ENCODE measurements around the gene CSF3. TPM values are rescaled to one million over a fixed set of nuclear protein-coding genes. Genes with fewer than 3 reads are reported as not detected.

CSF3 gene
- total and polyA plus RNA-seq, 2 of the 13 experiments (the other 11 are each of a cell fraction or from before 2014, with no cell fraction given): 0.09 TPM; not detected in 1

DNA sequence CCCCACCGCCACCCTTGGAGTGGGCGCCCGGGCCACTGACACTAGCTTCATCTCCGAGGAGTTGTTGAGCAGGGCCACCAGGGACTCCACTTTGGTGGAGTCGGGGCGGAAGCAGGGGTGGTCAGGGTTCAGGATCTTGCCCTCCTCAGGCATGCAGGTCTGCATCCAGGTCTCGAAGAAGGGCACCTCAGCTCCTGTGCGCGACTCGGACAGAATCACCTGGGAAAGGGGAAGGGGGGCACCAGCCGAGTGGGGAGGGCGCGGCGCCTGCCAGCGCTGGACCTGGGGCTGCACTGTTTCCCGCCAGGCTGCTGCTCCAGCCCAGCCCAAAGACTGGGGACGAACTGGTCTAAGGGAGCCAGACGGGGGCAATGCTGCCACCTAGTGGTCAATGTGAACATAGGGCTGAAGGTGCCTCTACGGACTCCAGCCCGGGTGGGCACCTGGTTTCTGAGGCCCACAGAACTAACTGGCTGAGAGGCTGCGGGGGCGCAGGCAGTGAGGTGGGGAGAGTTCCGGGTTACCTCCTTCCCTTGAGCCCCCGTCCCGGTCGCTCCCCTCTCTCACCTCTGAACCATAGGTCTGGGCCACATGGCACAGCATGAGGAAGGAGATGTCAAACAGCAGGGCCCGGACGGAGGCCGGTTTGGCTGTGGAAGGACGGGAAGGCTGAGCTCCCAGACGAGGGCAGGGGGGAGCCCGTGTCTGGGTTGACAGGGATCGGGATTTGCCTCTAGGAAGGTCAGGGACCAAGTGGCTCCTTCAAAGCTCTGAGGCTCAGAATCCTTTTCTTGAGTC, 11.8 kb downstream of the CSF3 start (continued):
- TF ChIP-seq ZNF326 (CRISPR knock-in tag; IDR thresholded peaks at IDR 0.05; ENCODE audit: borderline replicate concordance) (no peak), ZNF646 (CRISPR knock-in tag; IDR thresholded peaks at IDR 0.05) (no peak), ZNF772 (CRISPR knock-in tag; IDR thresholded peaks at IDR 0.05) (no peak; the same call in 1 of the 2 replicates), ZNF24 (IDR thresholded peaks at IDR 0.05) (no peak), HMG20B (CRISPR knock-in tag; conservative IDR thresholded peaks at IDR 0.05) (no peak), ONECUT2 (CRISPR knock-in tag; IDR thresholded peaks at IDR 0.05) (no peak), ZNF12 (CRISPR knock-in tag; IDR thresholded peaks at IDR 0.05) (no peak), GPN1 (CRISPR knock-in tag; IDR thresholded peaks at IDR 0.05; ENCODE audit: borderline replicate concordance) (no peak)
- TF ChIP-seq, protein P1, sequence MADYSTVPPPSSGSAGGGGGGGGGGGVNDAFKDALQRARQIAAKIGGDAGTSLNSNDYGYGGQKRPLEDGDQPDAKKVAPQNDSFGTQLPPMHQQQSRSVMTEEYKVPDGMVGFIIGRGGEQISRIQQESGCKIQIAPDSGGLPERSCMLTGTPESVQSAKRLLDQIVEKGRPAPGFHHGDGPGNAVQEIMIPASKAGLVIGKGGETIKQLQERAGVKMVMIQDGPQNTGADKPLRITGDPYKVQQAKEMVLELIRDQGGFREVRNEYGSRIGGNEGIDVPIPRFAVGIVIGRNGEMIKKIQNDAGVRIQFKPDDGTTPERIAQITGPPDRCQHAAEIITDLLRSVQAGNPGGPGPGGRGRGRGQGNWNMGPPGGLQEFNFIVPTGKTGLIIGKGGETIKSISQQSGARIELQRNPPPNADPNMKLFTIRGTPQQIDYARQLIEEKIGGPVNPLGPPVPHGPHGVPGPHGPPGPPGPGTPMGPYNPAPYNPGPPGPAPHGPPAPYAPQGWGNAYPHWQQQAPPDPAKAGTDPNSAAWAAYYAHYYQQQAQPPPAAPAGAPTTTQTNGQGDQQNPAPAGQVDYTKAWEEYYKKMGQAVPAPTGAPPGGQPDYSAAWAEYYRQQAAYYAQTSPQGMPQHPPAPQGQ (CRISPR knock-in tag; IDR thresholded peaks at IDR 0.05; ENCODE audit: borderline replicate concordance): no peak
- TF ChIP-seq, protein P2, sequence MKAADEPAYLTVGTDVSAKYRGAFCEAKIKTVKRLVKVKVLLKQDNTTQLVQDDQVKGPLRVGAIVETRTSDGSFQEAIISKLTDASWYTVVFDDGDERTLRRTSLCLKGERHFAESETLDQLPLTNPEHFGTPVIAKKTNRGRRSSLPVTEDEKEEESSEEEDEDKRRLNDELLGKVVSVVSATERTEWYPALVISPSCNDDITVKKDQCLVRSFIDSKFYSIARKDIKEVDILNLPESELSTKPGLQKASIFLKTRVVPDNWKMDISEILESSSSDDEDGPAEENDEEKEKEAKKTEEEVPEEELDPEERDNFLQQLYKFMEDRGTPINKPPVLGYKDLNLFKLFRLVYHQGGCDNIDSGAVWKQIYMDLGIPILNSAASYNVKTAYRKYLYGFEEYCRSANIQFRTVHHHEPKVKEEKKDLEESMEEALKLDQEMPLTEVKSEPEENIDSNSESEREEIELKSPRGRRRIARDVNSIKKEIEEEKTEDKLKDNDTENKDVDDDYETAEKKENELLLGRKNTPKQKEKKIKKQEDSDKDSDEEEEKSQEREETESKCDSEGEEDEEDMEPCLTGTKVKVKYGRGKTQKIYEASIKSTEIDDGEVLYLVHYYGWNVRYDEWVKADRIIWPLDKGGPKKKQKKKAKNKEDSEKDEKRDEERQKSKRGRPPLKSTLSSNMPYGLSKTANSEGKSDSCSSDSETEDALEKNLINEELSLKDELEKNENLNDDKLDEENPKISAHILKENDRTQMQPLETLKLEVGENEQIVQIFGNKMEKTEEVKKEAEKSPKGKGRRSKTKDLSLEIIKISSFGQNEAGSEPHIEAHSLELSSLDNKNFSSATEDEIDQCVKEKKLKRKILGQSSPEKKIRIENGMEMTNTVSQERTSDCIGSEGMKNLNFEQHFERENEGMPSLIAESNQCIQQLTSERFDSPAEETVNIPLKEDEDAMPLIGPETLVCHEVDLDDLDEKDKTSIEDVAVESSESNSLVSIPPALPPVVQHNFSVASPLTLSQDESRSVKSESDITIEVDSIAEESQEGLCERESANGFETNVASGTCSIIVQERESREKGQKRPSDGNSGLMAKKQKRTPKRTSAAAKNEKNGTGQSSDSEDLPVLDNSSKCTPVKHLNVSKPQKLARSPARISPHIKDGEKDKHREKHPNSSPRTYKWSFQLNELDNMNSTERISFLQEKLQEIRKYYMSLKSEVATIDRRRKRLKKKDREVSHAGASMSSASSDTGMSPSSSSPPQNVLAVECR (CRISPR knock-in tag; IDR thresholded peaks at IDR 0.05; ENCODE audit: borderline replicate concordance): no peak; the same call in 1 of the 2 replicates
- TF ChIP-seq, protein P3, sequence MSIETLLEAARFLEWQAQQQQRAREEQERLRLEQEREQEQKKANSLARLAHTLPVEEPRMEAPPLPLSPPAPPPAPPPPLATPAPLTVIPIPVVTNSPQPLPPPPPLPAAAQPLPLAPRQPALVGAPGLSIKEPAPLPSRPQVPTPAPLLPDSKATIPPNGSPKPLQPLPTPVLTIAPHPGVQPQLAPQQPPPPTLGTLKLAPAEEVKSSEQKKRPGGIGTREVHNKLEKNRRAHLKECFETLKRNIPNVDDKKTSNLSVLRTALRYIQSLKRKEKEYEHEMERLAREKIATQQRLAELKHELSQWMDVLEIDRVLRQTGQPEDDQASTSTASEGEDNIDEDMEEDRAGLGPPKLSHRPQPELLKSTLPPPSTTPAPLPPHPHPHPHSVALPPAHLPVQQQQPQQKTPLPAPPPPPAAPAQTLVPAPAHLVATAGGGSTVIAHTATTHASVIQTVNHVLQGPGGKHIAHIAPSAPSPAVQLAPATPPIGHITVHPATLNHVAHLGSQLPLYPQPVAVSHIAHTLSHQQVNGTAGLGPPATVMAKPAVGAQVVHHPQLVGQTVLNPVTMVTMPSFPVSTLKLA (IDR thresholded peaks at IDR 0.05): no peak
- TF ChIP-seq, protein P4, sequence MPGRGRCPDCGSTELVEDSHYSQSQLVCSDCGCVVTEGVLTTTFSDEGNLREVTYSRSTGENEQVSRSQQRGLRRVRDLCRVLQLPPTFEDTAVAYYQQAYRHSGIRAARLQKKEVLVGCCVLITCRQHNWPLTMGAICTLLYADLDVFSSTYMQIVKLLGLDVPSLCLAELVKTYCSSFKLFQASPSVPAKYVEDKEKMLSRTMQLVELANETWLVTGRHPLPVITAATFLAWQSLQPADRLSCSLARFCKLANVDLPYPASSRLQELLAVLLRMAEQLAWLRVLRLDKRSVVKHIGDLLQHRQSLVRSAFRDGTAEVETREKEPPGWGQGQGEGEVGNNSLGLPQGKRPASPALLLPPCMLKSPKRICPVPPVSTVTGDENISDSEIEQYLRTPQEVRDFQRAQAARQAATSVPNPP (CRISPR knock-in tag; IDR thresholded peaks at IDR 0.05): no peak

Measured in HepG2 (cell line).